Hepatic stellate cell (primary cell): ENCODE data around the gene LENEP.
A peak's percentile ranks its signal among the peaks of the same experiment; 100 is the strongest.
"Not testable (repeated sequence)": the region's sequence is repeated elsewhere in the genome, so short reads cannot be mapped to it uniquely, and the experiment has no call there.

Experiments used
- DNase-seq: peaks from one replicate; pipeline ENCODE4 v3.0.0; 2011; ENCODE audit warnings: low spot score

LENEP gene

DNA sequence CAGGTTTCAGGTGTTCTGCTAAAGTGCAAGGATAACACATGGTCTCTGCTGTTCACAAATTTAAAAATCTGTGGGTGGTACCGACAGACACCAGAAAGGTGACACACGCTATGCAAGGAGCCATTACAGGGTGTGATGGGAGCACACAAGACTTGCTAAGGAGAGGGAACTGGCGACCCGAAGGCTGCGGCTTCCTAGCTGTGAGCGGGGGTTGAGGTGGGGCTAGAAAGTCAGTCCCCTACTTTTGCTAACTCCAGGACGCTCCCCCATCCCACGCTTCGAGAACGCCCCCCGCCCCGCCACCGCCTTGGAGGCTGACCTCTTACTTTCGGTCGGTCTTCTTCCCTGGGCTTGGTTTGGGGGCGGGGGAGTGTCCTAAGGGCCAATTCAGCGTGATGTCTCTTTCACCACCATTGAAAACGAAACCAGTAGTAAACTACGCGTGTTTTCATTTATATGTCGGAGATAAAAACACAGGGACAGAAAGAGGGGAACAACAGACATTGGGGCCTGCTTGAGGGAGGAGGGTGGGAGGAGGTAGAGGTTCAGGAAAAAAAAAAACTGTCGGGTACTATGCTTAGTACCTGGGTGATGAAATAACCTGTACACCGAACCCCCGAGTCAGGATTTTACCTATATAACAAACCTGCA is 17.9 kb upstream of the LENEP start:
- DNase-seq, result peak; percentile 48

DNA sequence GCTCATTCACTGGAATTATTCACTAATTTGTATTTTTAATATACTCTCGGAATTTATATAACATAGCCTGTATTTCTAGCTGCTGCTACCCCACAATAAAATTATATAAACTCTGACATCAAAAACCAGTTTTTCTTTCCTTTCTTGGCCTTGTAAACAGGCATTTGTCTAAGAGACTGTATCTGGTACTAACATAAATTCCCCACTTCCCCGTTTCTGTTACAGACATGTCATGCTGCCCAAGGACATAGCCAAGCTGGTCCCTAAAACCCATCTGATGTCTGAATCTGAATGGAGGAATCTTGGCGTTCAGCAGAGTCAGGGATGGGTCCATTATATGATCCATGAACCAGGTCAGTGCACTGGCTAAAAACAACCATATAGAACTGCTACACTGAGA is 15.6 kb upstream of the LENEP start:
- DNase-seq, result not testable (repeated sequence)

DNA sequence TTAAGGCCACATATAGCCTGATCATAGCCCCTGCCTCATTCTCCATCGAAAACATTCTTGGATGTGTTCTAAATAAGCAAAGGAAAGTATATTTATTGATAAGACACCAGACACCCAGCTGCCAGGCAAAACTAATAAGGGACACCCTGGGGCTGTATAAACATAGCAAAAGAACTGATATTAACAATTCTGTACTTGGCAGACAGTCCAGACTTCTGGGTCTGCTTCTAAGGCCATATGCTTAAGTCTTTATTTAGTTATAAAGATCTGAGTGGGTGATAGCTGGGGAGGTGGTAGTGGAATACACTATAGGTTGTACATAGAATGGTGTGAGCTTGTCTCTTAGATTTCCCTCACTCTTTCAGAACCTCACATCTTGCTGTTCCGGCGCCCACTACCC is 15.0 kb upstream of the LENEP start:
- no peak for DNase-seq

DNA sequence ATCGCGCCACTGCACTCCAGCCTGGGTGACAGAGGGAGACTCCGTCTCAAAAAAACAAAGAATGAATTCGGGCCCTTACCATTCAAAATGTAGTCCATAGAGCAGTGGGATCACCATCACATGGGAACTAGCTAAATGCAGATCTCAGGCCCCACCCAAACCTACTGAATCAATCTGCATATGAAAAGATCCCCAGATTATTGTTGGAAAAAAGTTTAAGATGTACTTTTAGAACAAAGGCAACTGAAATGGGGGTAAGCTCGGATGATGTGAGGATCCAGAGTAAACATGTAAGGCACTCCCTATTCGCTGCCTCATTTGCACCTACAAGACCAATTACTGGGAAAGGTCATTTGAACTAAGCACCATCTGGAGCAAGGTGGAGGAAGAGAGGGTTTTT is 11.0 kb upstream of the LENEP start:
- DNase-seq, result no peak

DNA sequence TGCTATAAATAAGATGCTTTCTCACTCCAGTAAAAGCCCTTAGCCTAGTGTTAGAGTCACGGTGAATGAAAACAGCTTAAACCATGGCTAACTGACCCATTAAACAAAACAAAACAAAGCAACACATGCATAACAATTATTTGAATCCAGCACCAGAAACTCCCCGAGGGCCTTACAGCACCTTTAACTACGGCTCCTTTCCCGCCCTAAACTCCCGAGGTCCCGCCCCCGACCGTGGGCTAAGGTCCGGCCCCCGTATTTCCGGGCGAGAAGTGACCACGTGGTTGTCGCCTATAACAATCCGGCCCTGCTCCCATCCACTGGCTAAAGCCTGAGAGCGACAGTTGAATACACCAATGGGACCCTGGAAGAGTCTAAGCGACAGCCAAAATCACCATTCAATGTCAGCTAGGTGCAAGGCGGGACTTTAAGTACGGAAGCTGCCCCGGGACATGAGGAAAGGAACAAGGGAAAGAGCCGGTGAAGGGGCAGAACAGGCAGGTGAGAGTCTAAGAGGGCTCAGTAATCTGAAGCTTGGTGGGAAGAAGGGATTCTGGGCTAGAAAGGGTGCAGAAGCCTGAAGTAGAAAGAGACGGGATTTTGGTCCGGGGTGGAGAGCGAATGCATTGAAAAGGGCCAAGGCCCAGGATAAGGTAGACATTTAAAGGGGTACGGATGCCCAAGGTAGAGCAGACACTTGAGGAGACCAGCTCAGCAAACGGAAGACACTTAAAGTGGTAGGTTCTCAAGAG is 10.3 kb upstream of the LENEP start, which contains the start of gene FLAD1:
Gene FLAD1 (plus strand): TSS at position 448 of the 752 bp plus-strand sequence. CDS start 351 bp downstream, outside the sequence.
- DNase-seq, result peak; percentile 100

DNA sequence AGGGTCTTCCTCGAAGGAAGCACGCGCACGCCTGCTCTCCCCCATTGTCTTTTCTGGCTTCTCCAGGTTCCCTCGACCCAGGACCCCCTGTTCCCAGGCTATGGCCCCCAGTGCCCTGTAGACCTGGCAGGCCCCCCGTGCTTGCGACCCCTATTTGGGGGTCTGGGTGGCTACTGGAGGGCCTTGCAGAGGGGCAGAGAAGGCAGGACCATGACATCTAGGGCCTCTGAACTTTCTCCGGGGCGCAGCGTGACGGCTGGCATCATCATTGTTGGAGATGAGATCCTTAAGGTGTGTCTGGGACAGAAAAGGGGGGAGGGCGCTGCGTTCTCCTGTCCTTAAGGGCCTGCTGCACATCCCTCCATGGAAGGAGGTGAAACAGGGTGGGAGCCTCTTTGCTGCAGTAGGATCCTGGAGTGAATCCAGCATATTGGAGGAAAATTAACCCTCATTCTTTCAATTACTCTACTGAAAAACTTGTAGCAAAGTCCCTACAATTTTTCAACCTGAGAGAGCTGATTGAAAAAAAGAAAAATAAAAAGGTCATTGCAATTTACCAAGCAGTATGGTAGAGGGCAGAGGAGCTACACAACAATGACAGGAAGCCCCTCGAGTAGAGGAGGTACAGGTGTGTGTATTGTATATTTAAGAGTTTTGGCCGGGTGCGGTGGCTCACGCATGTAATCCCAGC is 9.5 kb upstream of the LENEP start:
- no peak for DNase-seq

DNA sequence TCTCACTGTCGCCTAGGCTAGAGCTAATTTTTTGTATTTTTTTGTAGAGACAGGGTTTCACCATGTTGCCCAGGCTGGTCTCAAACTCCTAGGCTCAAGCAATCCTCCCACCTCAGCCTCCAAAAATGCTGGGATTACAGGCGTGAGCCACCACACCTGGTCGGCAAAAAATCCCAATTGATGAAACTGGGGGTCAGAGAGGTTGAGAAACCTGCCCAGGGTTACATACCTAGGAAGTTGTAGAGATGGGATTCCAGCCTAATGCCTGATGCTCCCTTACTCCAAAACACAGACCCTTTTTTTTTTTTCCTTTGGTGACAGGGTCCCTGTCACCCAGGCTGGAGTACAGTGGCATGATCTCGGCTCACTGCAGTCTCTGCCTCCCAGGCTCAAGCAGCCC is 6.7 kb upstream of the LENEP start:
- DNase-seq, result not testable (repeated sequence)

DNA sequence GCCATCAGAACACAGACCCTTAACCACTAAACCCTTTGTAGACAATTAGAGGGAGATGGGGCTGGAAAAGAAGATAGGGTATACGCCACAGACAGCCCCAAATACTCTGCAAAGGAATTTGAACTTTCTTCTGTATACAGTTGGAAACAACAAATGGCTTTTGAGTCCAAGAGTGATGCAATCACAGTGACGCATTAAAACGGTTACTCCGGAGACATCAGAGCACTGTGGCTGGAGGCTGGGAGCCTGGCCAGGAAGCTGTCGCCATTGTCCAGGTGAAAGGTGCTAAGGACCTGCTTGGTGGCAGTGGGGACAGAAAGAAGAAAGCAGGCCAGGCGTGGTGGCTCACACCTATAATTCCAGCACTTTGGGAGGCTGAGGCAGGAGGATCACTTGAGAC is 6.1 kb upstream of the LENEP start:
- DNase-seq, result no peak

DNA sequence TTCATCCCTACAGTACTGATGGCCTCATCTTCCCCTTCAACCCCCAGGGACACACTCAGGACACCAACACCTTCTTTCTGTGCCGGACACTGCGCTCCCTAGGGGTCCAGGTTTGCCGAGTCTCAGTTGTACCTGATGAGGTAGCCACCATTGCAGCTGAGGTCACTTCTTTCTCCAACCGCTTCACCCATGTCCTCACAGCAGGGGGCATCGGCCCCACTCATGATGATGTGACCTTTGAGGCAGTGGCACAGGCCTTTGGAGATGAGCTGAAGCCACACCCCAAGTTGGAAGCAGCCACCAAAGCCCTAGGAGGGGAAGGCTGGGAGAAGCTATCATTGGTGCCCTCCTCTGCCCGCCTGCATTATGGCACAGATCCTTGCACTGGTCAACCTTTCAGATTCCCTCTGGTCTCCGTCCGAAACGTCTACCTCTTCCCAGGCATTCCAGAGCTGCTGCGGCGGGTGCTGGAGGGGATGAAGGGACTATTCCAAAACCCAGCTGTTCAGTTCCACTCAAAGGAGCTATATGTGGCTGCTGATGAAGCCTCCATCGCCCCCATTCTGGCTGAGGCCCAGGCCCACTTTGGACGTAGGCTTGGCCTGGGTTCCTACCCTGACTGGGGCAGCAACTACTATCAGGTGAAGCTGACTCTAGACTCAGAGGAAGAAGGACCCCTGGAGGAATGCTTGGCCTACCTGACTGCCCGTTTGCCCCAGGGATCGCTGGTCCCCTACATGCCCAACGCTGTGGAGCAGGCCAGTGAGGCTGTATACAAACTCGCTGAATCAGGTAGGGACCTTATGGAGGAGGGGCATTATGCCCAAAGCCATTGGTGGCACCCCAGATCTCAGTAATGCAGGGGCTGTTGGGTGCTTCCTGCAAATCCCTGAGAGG is 5.1 kb upstream of the LENEP start:
- no peak for DNase-seq

DNA sequence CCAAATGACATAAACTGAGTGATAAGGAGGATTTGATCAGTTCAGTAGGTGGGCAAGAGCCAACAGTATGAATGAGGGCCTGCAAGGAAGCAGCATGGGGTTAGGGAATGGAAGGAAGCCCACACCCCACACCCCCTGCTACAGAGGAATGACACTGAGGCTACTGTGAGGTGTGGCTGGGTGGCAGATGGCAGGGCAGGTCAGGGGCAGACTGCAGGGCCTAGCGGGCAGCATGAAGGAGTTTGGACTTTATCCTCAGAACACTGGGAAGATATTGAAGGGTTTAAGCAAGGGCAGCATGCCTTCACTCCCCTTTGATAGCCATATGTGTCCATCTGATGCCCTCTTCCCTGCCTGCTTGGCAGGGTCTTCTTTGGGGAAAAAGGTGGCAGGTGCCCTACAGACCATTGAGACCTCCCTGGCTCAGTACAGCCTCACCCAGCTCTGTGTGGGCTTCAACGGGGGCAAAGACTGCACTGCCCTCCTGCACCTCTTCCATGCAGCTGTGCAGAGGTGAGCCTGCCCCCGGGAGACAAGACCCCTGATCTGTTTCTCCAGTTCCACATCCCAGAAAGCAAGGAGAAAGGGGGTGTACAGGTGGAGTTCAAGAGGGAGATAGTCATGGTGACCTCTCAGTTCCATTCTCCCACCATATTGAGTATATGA is 4.1 kb upstream of the LENEP start:
- DNase-seq, result no peak

DNA sequence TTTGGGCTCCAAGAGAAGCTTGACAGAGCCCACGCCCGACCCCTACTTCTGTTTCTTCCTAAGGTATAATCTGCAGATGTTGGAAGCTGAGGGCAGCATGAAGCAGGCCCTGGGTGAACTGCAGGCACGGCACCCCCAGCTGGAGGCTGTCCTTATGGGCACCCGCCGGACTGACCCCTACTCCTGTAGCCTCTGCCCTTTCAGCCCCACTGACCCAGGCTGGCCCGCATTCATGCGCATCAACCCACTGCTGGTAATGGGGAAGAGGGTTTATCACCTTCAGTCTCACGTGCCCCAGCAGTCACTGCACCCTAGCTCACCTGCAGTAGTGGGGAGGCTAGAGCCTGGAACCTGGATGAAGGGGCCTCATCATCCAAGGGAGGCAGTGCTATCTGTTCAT is 3.1 kb upstream of the LENEP start:
- DNase-seq, result no peak

DNA sequence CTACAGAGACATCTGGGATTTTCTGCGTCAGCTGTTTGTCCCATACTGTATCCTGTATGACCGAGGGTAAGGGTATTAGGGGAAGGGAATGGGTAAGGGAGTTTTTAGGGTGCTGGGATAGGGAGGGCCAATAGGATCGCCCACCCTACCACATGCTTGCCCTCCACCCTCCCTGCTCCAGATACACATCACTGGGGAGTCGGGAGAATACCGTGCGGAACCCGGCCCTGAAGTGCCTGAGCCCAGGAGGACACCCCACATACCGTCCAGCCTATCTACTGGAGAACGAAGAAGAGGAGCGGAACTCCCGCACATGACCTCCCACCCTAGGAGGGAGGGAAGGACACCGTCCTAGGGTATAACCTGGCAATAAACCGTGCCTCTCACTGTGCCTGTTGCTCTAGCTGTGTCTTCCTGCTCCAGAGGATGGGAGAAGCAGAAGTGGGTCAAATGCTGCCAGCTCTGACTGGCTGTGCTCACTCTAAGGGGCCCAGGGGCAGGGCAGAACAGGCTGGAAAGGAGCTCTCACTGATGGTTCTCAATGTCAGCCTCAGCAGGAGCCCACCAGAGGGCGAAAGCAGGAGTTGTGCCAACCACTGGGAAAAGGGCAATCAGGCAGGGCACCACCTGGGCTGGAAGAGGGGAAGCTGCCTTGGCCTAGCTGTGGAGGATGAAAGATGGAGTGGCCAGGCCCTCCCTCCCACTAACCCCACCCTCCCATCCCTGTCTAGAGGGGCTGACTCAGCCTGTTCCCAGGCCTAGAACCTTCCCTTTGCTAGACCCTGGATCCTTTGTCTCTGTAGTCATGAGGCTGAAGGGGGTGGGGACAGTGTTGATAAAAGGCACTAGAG is 440 bp upstream of the LENEP start:
- no peak for DNase-seq

DNA sequence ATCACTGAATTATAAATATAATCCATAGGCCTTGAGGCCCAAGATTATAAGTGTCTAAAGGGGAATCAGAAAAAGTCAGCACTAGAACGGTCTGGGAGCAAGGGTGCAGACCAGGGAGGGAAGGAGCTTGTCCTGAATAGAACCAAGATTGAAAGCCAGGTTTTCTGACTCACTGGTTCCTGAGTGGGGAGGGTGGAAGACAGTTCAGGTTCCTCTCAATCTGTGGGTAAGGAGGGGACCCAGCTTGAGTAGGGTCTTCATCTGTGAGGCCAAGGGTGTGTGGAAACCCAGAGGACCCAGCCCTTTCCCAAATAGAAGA is 842 bp downstream of the LENEP start:
- no peak for DNase-seq

DNA sequence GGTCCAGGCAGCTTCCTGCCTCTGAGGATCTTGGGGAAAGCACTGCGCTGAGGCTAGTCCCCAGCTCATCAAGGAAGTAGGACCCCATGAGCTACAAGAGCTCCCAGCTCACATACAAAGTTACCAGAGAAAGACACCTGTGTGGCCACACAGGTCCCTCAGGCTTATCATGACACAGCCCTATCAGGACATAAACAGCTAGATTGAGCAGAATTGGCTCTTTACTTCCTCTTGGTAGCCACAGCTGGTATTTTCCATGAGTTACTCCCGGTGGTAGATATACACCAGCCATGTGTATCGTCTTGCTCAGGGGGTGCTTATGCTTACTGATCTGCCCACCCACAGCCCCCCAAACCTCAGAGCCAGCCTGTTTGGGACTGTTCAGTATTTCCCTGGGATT is 1.2 kb downstream of the LENEP start:
- DNase-seq, result no peak

DNA sequence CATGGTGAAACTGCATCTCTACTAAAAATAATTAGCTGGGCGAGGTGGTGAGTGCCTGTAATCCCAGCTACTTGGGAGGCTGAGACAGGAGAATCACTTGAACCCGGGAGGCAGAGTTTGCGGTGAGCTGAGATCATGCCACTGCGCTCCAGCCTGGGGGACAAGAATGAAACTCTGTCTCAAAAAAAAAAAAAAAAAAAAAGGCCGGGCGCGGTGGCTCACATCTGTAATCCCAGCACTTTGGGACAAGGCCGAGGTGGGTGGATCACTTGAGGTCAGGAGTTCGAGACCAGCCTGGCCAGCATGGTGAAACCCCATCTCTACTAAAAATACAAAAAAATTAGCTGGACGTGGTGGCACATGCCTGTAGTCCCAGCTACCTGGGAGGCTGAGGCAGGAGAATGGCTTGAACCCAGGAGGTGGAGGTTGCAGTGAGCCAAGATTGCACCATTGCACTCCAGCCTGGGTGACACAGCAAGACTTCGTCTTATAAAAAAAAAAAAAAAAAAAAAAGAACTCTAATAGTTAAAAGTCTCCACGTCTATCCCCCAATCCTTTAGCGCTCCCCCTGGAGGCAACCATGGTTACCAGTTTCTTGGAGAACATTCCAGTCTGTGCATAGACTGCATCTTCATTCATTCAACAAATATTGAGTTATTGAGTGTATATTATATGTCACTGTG is 2.1 kb downstream of the LENEP start:
- peak; percentile 88 for DNase-seq

DNA sequence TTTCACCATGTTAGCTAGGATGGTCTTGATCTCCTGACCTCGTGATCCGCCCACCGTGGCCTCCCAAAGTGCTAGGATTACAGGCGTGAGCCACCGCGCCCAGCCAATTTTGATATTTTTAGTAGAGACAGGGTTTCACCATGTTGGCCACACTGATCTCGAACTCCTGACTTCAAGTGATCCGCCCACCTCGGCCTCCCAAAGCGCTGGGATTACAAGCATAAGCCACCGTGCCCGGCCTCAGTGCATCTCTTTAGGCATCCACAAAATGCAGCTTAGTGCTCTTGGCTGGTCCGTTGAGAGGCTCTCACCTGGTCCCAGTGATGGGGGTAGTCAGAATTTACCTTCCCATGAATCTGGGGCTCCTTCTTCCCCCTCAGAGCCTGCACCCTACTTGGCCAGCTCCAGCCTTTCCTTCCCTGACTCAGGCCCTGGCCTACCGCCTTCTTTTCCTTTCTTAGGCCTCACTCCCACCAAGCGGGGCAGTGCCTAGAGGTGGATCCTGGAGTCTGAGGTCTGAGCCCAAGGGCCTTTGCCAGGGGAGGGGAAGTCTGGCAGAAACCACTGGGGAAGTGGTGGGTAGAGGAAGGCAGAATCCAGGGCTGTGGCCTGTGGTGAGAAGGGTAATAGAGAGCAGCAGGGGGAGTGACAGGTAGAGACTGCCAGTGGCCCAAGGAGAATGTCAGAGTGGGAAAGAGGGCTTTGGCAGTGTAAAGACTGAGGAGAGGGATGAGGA is 3.7 kb downstream of the LENEP start:
- no peak for DNase-seq

DNA sequence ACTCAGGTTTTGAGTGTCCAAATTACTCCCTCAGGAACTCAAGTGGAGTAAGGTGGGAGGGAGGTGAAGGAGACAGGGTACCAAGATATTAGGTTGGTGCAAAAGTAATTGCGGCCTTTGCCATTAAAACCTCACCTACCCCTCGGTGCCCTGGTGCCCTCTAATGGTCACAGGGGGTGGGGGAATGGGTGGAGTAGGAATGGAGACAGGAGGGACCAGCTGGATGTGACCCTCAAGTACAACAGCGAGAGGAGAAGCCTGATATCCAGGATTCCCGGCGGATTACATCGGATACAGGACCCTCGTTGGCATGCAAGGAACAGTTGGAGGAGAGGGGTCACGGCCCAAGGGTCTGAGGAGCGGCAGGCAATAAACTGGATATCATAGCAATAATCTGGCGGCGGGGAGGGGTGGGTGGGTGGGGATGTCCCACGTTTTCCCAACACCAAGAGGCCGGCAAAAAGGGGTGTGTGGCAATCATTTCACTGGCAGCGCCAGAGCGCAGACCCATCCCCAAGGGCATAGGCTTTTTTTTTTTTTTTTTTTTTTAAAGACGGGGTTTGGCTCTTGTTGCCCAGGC is 4.9 kb downstream of the LENEP start:
- no peak for DNase-seq

DNA sequence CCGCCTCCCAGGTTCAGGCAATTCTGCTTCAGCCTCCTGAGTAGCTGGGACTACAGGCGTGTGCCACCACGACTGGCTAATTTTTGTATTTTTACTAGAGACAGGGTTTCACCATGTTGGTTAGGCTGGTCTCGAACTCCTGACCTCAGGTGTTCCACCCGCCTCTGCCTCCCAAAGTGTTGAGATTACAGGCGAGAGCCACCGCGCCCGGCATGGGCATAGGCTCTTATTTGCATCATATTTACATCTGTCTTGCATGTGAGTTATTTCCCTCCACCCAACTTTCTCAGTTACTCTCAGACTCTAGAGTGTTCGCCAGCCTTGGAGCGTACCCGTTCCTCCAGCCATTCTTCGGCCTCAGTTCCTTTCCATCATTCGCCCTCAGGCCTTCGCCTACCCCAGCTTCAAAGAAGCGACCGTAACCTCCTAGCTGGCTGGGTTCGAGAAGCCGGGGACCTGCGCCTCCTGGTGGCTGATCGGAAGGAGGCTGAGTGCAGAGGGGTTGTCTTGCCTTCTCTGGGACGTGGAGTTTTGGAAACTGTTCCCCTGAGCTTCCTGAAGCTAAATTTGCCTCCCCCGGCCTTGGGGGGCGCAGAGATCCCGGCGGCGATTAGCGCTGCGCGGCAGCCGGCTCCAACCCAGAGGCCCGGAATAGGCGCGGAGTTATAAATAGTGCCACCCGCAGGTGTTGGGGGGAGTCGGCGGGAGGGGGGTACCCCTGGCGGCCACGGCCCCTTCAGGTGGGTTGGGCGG is 5.6 kb downstream of the LENEP start:
- DNase-seq, result peak; percentile 87
